Fibroblast of the conjunctiva (primary cell): ENCODE results near the gene SPATS1.

Source experiments
- DNase-seq: peaks from one replicate; pipeline ENCODE4 v3.0.0-alpha.2; 2010; ENCODE audit warnings: low read depth

Gene SPATS1

DNA sequence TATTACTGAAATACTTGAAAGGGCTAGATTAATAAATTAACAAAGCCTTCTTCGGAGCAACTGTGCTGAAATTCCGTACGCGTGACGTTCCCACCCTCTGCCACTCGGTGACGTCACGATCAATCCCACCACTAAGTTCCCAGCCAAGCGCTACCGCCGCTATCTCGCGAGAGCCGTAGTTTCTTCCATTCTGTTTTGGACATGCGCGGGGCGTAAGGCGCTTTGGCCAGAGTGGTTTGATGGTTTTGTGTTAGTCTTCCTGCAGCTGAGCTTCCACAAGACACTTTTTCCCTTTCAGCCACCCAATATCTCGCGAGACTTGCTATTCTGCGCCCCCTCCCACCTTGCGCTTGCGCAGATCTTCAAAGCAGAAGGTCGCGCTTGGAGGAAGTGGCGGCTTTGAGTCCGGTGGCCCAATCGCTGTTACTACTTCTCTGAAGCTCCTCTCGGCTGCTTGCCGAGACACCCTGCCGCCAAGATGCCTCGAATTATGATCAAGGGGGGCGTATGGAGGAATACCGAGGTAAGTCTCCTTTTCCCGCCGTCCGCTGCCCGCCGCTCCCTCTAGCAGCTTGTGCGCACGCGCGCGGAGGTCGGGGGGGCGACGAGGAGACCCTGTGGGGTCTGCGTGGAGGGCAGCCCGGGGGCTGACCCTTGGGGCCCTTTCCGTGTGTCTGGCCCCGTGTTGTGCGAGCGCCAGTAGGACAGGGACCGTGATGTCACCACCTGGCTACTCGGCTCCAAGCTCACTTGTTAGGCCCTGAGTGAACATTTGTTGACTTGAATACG is 45.1 kb downstream of the SPATS1 start, which contains the start of gene CDC5L:
Gene CDC5L, plus strand, starts transcription at position 361 of the 789 bp plus-strand sequence. Its CDS starts 118 bp downstream, at position 479.
- peak; percentile 99 for DNase-seq

DNA sequence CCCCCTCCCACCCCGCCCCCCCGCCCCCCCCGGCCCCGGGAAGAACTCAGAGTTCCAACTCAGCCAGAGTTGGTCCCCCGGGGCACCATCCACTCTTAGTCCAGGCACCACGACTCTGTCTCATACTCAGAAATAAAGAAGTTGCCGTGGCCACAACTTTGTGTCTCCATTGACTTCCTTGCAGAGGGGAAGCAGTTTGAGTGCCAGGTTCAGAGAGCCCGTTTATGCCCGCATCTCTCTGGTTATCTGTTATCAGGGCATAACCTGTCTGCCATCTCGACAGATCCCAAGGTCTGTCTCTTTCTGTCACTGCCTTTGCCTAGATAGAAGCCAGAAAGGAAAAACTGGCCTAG is 45.7 kb downstream of the SPATS1 start:
- no peak for DNase-seq

DNA sequence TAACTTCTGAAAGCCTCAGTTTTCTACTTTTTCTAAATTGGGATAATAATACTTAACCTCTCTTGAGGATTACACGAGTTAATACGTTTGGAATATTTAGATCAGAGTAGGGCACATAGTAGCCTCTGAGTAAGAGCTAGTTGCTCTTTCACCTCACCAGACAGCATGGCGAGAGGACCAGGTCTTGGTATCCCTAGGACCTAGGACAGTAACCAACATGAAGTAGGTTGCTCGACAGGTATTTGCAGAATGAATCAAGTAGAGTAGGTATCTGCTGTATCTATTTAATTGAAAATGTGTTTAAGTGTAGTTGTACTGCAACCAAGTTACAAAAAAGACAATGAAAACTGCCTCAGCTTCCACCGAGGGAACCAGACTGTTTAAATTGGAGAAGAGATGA is 46.4 kb downstream of the SPATS1 start:
- DNase-seq, result no peak

DNA sequence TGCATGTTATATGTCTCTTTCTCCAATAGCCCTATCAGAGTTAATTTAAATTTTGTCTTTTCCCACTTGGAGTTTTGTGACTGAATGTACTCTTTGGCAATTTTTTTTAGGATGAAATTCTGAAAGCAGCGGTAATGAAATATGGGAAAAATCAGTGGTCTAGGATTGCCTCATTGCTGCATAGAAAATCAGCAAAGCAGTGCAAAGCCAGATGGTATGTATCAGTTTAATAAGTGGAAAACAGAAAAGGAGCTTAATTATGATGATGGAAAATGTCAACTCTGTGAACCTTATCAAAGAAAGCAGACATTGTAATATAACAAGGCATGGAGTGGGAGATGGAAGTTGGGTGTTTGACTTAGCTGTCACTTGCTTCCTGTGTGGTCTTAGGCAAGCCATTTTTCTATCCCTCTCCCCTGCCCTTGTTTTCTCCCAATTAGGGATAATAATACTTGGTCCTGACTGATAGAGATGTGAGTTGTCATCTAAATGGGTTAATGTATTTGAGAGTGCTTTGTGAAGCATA is 47.8 kb downstream of the SPATS1 start:
- DNase-seq, result no peak
